Measurements from ENCODE around the gene CELF4. TPM values are rescaled to one million over a fixed set of nuclear protein-coding genes. Genes with fewer than 3 reads are reported as not detected.

CELF4 gene
- total and polyA plus RNA-seq, 2 experiments from 2014 or later: 1.6 to 2.1 TPM

DNA sequence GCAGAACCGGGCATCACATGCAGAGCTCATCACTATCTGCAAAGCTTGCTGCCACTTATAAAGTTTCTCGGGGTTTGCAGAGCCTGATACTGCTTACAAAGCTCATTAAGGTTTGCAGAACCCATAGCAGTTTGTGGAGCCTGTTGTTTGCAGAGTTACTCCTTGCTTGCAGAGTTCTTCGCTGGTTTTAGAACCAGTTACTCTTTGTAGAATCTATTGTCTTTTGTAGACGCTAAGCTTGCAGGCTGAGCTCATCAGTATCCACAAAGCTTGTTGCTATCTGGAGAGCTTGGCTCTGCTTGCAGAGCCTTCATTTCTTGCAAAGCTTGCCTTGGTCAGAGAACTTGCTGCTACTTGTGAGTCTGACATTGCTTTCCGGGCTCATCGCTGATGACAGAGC lies 106.9 kb downstream of the CELF4 start:
- no peak for TF ChIP-seq CTCF (IDR thresholded peaks at IDR 0.05; ENCODE audit: low read depth, low read length)
- no peak for DNase-seq (ENCODE audit: low read depth in 1 of 2, low spot score in 1 of 2)
- H3K4me3 ChIP-seq: no peak overlapping the region
- H3K36me3 ChIP-seq: no peaks in the 10 kb centered on the region
- no peaks in the 10 kb centered on the region for H3K9me3 ChIP-seq (ENCODE audit: low read depth)
- H3K27me3 ChIP-seq: no peaks in the 10 kb centered on the region
- H3K27ac ChIP-seq: no peak overlapping the region
- no peaks in the 10 kb centered on the region for H3K4me1 ChIP-seq (ENCODE audit: low read depth)

GRCh38 chr18:37457753-37458152 lies 107.8 kb downstream of the CELF4 start:
- DNase-seq (ENCODE audit: low read depth in 1 of 2, low spot score in 1 of 2): no peak
- Histone ChIP-seq H3K27ac (no peak overlapping the region), H3K9me3 (ENCODE audit: low read depth) (no peaks in the 10 kb centered on the region), H3K4me1 (ENCODE audit: low read depth) (no peaks in the 10 kb centered on the region), H3K4me3 (no peak overlapping the region), H3K36me3 (no peaks in the 10 kb centered on the region), H3K27me3 (no peaks in the 10 kb centered on the region)
- no peak for TF ChIP-seq CTCF (IDR thresholded peaks at IDR 0.05; ENCODE audit: low read depth, low read length)

- DNase-seq (ENCODE audit: low read depth in 1 of 2, low spot score in 1 of 2): no peak
- no peaks in the 10 kb centered on the region for H3K9me3 ChIP-seq (ENCODE audit: low read depth)
- no peaks in the 10 kb centered on the region for H3K4me1 ChIP-seq (ENCODE audit: low read depth)
- H3K27me3 ChIP-seq: no peaks in the 10 kb centered on the region
- no peaks in the 10 kb centered on the region for H3K36me3 ChIP-seq
- no peak overlapping the region for H3K27ac ChIP-seq
- no peak for TF ChIP-seq CTCF (IDR thresholded peaks at IDR 0.05; ENCODE audit: low read depth, low read length)
- H3K4me3 ChIP-seq: no peak overlapping the region
These were observed 108.3 kb downstream of the CELF4 start for GRCh38 chr18:37457341-37457740.

DNA sequence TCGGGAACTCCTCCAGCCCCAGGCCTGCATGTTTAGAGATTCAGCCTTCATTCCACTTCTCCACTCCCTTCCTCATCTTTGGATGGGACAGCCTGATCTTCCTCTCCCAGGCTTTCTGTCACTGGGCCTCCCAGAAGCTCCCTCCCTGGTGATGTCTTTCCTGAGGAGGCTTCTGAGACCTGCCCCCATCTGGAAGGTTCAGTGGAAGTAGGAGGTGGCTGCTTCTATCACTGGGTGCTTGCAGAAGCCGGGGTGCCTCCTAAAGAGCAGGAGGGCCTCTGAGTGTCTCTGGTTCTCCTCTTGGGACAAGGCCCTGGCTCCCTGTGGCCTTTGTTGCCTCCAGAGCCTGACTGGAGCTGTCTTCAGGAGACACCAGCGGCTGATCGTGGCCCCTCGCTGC lies 108.7 kb downstream of the CELF4 start:
- Histone ChIP-seq H3K27ac (no peak overlapping the region), H3K9me3 (ENCODE audit: low read depth) (no peaks in the 10 kb centered on the region)
- no peak for TF ChIP-seq CTCF (IDR thresholded peaks at IDR 0.05; ENCODE audit: low read depth, low read length)

DNA sequence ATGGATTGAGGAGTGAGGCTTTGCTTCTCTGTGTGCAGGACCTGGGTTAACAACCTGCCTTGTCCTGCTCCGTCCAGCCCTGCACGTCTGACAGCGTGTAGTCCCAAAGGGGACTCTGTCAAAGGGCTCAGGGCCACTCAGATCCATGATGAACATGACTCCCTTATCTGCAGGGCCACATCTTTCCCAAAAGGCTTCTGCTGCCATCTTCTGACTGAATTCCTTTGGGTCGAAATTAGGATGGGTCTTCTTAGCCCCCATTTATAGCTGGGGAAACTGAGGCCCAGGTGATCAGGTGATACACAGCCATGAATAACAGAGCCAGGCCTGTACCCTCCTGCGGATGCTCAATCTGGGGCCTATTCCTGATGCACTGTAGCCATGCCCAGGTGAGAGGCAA lies 109.2 kb downstream of the CELF4 start:
- DNase-seq (ENCODE audit: low read depth in 1 of 2, low spot score in 1 of 2): no peak
- Histone ChIP-seq H3K9me3 (ENCODE audit: low read depth) (no peaks in the 10 kb centered on the region), H3K36me3 (no peaks in the 10 kb centered on the region), H3K27ac (no peak overlapping the region), H3K4me1 (ENCODE audit: low read depth) (no peaks in the 10 kb centered on the region), H3K4me3 (no peak overlapping the region), H3K27me3 (no peaks in the 10 kb centered on the region)
- TF ChIP-seq CTCF (IDR thresholded peaks at IDR 0.05; ENCODE audit: low read depth, low read length): no peak

More for the DNA sequence above, 108.7 kb downstream of the CELF4 start:
- H3K27me3 ChIP-seq: no peaks in the 10 kb centered on the region
- no peak overlapping the region for H3K4me3 ChIP-seq
- no peaks in the 10 kb centered on the region for H3K36me3 ChIP-seq
- no peak for DNase-seq (ENCODE audit: low read depth in 1 of 2, low spot score in 1 of 2)
- no peaks in the 10 kb centered on the region for H3K4me1 ChIP-seq (ENCODE audit: low read depth)

- no peaks in the 10 kb centered on the region for H3K9me3 ChIP-seq (ENCODE audit: low read depth)
- no peak overlapping the region for H3K27ac ChIP-seq
- no peaks in the 10 kb centered on the region for H3K36me3 ChIP-seq
- TF ChIP-seq CTCF (IDR thresholded peaks at IDR 0.05; ENCODE audit: low read depth, low read length): no peak
- H3K27me3 ChIP-seq: no peaks in the 10 kb centered on the region
- no peak overlapping the region for H3K4me3 ChIP-seq
- H3K4me1 ChIP-seq (ENCODE audit: low read depth): peaks cover 10% of the 10 kb centered on the region
- DNase-seq (ENCODE audit: low read depth in 1 of 2, low spot score in 1 of 2): peak in 1 of 2 donors; percentile 49
These were observed 111.8 kb downstream of the CELF4 start for GRCh38 chr18:37453752-37454151.
